ENCODE measurements around the gene SIX5.

DNA sequence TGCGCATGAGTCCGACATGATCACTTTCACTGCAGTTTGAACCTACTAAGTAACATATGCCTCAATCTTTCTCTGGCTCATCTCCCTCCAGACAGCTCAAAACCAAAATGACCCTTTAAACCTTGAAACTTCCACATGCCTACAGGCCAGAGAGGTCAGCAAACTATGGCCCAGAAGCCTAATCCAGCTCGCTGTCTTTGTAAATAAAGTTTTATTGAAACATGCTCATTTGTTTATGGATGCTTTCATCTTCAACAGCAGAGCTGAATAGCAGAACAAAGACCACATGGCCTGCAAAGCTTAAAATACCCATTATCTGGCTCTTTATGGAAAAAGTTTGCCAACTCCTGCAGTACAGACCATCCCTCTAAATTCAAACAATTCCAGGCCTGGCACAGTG lies 53.9 kb downstream of the SIX5 start:
- TF ChIP-seq, protein P1, sequence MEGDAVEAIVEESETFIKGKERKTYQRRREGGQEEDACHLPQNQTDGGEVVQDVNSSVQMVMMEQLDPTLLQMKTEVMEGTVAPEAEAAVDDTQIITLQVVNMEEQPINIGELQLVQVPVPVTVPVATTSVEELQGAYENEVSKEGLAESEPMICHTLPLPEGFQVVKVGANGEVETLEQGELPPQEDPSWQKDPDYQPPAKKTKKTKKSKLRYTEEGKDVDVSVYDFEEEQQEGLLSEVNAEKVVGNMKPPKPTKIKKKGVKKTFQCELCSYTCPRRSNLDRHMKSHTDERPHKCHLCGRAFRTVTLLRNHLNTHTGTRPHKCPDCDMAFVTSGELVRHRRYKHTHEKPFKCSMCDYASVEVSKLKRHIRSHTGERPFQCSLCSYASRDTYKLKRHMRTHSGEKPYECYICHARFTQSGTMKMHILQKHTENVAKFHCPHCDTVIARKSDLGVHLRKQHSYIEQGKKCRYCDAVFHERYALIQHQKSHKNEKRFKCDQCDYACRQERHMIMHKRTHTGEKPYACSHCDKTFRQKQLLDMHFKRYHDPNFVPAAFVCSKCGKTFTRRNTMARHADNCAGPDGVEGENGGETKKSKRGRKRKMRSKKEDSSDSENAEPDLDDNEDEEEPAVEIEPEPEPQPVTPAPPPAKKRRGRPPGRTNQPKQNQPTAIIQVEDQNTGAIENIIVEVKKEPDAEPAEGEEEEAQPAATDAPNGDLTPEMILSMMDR (conservative IDR thresholded peaks at IDR 0.05): no peak
- TF ChIP-seq EZH2 (IDR thresholded peaks at IDR 0.05; ENCODE audit: low read depth): no peak

All from PC-9 (cell line).